GM10266 (cell line): ENCODE data around the gene RPL18.

Source experiments
- DNase-seq: peaks from one replicate; pipeline ENCODE4 v3.0.0; 2012; ENCODE audit errors: extremely low spot score
- CTCF ChIP-seq: IDR thresholded peaks from 2 replicates; pipeline ENCODE4 v1.5.1; 2012; ENCODE audit warnings: mild to moderate bottlenecking, low read depth; ENCODE audit not compliant: control insufficient read depth, insufficient read depth; ENCODE audit errors: missing control alignments

RPL18 gene

GRCh38 chr19:48614436-48615230 is 4.3 kb downstream of the RPL18 start, which contains the start of gene FAM83E:
FAM83E (minus strand) TSS chr19:48615076; CDS start chr19:48613372, 1,704 bp downstream.
- DNase-seq = no peak
- no peak for TF ChIP-seq CTCF

GRCh38 chr19:48613852-48614435 is 5.0 kb downstream of the RPL18 start:
- TF ChIP-seq CTCF = no peak
- no peak for DNase-seq

GRCh38 chr19:48613024-48613851 is 5.7 kb downstream of the RPL18 start:
- no peak for DNase-seq
- no peak for TF ChIP-seq CTCF

- no peak for TF ChIP-seq CTCF
- DNase-seq = no peak
Observed at GRCh38 chr19:48611872-48612271, 7.1 kb downstream of the RPL18 start.

GRCh38 chr19:48609571-48610108 is 9.3 kb downstream of the RPL18 start:
- no peak for TF ChIP-seq CTCF
- no peak for DNase-seq

GRCh38 chr19:48608798-48609263 is 10.1 kb downstream of the RPL18 start:
- peak; percentile 73 for TF ChIP-seq CTCF
- DNase-seq = peak; percentile 84

- no peak for TF ChIP-seq CTCF
- no peak for DNase-seq
Observed at GRCh38 chr19:48607359-48607755, 11.6 kb downstream of the RPL18 start.
